ENCODE results near the gene SRPK1. TPM values are rescaled to one million over a fixed set of nuclear protein-coding genes. Genes with fewer than 3 reads are reported as not detected.

The SRPK1 gene
- total and polyA plus RNA-seq, 2 of the 8 experiments (the other 6 are each of a cell fraction or from before 2014, with no cell fraction given) = 25.7 to 116 TPM

DNA sequence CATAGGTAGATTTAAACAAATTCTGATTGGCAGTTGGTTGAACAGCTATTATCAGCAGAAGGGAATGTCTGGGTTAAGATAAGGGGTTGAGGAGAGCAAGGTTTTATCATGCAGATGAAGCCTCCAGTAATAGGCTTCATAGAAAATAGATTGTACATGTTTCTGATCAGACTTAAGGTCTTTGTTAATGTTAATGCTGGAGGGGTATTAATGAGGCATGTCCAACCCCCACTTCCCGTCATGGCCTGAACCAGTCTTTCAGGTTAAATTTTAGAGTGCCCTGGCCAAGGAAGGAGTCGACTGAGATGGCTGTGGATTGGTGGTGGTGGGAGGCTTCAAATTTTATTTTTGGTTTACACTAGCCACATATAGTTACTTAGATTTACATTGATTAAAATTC is 136.7 kb downstream of the SRPK1 start:
- WGBS, 2 experiments (ENCODE audit: extremely low coverage in 1 of 2, insufficient coverage in 1 of 2, insufficient read length in 1 of 2, insufficient replicate concordance in 2 of 2, low coverage in 1 of 2, low lambda C conversion rate in 2 of 2, missing lambda C conversion rate in 1 of 2) = 85% methylated on average over 2 of the region's 2 CpGs; no CpG with 5 or more reads in 1 of the 2 experiments
- Histone ChIP-seq H4K8ac (ENCODE audit: extremely low read depth, insufficient read depth, low read length) (no peak overlapping the region), H4K20me1 (replicated peaks in 1 of 2; ENCODE audit: control insufficient read depth in 1 of 2, insufficient read depth in 2 of 2, low read length in 2 of 2) (no peaks in the 10 kb centered on the region), H3K18ac (ENCODE audit: extremely low read depth, low read length) (no peak overlapping the region), H3K79me1 (ENCODE audit: low read depth, low read length) (no peaks in the 10 kb centered on the region), H3K9ac (replicated peaks in 1 of 4; ENCODE audit: extremely low read depth in 1 of 4, low read depth in 3 of 4, low read length in 3 of 4) (no peak overlapping the region), H2AFZ (ENCODE audit: low read length) (no peak overlapping the region), H3K4ac (replicated peaks; ENCODE audit: insufficient read length, low read depth, low read length) (no peak overlapping the region), H3K27me3 (replicated peaks in 1 of 4; ENCODE audit: control insufficient read depth in 3 of 4, extremely low read depth in 1 of 4, insufficient read depth in 3 of 4, low read length in 3 of 4) (no peaks in the 10 kb centered on the region), H3K4me2 (ENCODE audit: insufficient read depth in 1 of 2, low read depth in 2 of 2, low read length in 2 of 2) (no peak overlapping the region), H2BK5ac (ENCODE audit: low read depth, low read length) (no peak overlapping the region), H3K27ac (ENCODE audit: low read depth, low read length) (no peak overlapping the region), H3K56ac (replicated peaks; ENCODE audit: insufficient read length, low read depth, low read length) (no peak overlapping the region), H3K36me3 (ENCODE audit: control insufficient read depth in 2 of 4, insufficient read depth in 4 of 4, low read length in 3 of 4) (no peaks in the 10 kb centered on the region), H3K23ac (ENCODE audit: insufficient read length) (no peak overlapping the region), H3K4me1 (replicated peaks in 1 of 4; ENCODE audit: control insufficient read depth in 3 of 4, insufficient read depth in 4 of 4, low read length in 3 of 4) (peaks cover 0 to 5% (median under 1%) of the 10 kb centered on the region in 4 experiments; a peak in 3 of 7 replicates), H3K14ac (ENCODE audit: insufficient read length) (no peak overlapping the region), H3K9me3 (ENCODE audit: insufficient read depth in 2 of 2, low read depth in 1 of 2, low read length in 1 of 2) (no peaks in the 10 kb centered on the region), H4K91ac (replicated peaks; ENCODE audit: insufficient read length, low read length) (no peak overlapping the region), H3K79me2 (ENCODE audit: control insufficient read depth in 1 of 2, insufficient read depth in 2 of 2, low read length in 2 of 2) (no peaks in the 10 kb centered on the region), H3K4me3 (ENCODE audit: extremely low read depth in 1 of 4, insufficient read depth in 2 of 4, low read depth in 3 of 4, low read length in 4 of 4) (no peak overlapping the region), H2BK20ac (ENCODE audit: low read length) (no peak overlapping the region), H2AK5ac (ENCODE audit: low read depth, low read length) (no peak overlapping the region), H2BK120ac (replicated peaks; ENCODE audit: low read depth, low read length) (no peak overlapping the region), H3K23me2 (ENCODE audit: low read depth, low read length) (no peaks in the 10 kb centered on the region), H4K5ac (ENCODE audit: insufficient read length, low read depth, low read length) (no peak overlapping the region), H2BK15ac (ENCODE audit: low read length) (no peak overlapping the region), H2BK12ac (ENCODE audit: low read depth, low read length) (no peak overlapping the region)
- CTCF ChIA-PET (ENCODE audit: partially characterized antibody) = interaction anchor here (1.2 kb wide), 2 partner anchors 13 to 47 kb away, joined by 5 read pairs; partner anchors contain the start of genes ARMC12 and CLPS
- TF ChIP-seq NRF1 (IDR thresholded peaks at IDR 0.05; ENCODE audit: low read depth, low read length) (no peak), SP1 (IDR thresholded peaks at IDR 0.05; ENCODE audit: low read depth, low read length) (no peak), ZNF274 (IDR thresholded peaks at IDR 0.05; ENCODE audit: borderline replicate concordance, extremely low read depth, low read length) (no peak), TAF1 (IDR thresholded peaks at IDR 0.05; ENCODE audit: low read depth, low read length) (no peak), TCF12 (IDR thresholded peaks at IDR 0.05; ENCODE audit: low read depth, low read length) (no peak), CHD2 (IDR thresholded peaks at IDR 0.05; ENCODE audit: low read length) (no peak), KDM4A (IDR thresholded peaks at IDR 0.05; ENCODE audit: low read depth, low read length, severe bottlenecking) (no peak), HDAC6 (IDR thresholded peaks at IDR 0.05; ENCODE audit: low read depth, low read length) (no peak), SP2 (IDR thresholded peaks at IDR 0.05; ENCODE audit: low read length) (no peak)
- TF ChIP-seq, protein P1, sequence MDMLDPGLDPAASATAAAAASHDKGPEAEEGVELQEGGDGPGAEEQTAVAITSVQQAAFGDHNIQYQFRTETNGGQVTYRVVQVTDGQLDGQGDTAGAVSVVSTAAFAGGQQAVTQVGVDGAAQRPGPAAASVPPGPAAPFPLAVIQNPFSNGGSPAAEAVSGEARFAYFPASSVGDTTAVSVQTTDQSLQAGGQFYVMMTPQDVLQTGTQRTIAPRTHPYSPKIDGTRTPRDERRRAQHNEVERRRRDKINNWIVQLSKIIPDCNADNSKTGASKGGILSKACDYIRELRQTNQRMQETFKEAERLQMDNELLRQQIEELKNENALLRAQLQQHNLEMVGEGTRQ (IDR thresholded peaks at IDR 0.05; ENCODE audit: low read length) = no peak
- TF ChIP-seq, protein P2, sequence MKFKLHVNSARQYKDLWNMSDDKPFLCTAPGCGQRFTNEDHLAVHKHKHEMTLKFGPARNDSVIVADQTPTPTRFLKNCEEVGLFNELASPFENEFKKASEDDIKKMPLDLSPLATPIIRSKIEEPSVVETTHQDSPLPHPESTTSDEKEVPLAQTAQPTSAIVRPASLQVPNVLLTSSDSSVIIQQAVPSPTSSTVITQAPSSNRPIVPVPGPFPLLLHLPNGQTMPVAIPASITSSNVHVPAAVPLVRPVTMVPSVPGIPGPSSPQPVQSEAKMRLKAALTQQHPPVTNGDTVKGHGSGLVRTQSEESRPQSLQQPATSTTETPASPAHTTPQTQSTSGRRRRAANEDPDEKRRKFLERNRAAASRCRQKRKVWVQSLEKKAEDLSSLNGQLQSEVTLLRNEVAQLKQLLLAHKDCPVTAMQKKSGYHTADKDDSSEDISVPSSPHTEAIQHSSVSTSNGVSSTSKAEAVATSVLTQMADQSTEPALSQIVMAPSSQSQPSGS (IDR thresholded peaks at IDR 0.05; ENCODE audit: low read length) = no peak
- DNase-seq (ENCODE audit: low read depth in 1 of 2, low spot score in 2 of 2) (no peak), FAIRE-seq (no peak)
- POLR2A ChIA-PET (ENCODE audit: partially characterized antibody) = interaction anchor here (1.2 to 1.7 kb wide), 3 partner anchors 8 to 20 kb away, joined by 3 to 14 read pairs (median 3); partner anchors contain the start of gene CLPS
